IMR-90 (cell line): Measurements from ENCODE around the gene DGKD. TPM values are rescaled to one million over a fixed set of nuclear protein-coding genes. Genes with fewer than 3 reads are reported as not detected.

Source experiments
- ATAC-seq: fragments of 200-7000 bp; cut with Tn5 transposase; 2 replicates; pipeline ENCODE4 v1.9.1; 2020; ENCODE audit warnings: low read depth, mild to moderate bottlenecking, moderate library complexity
- BruUV-seq: library from RNA; stranded (reverse); fragments of 400-500 nt; replicated peaks from 2 replicates; lab custom pipeline; 2021; lab: Mats Ljungman, UMichigan
- CTCF ChIA-PET: fragments of 300-600 bp; formaldehyde crosslinking; extraction: SDS; loops from one replicate; lab custom pipeline; 2021; ENCODE audit warnings: antibody characterized with exemption; lab: Yijun Ruan, JAX
- POLR2A ChIA-PET: fragments of 300-600 bp; sonication (Branson Sonifier 250); formaldehyde crosslinking; loops from one replicate; lab custom pipeline; 2022; ENCODE audit warnings: antibody characterized with exemption; ENCODE audit not compliant: unreplicated experiment; lab: Charles Lee
- DNase-seq: peaks from one replicate; pipeline ENCODE4 v3.0.0; 2013
- H2AFZ ChIP-seq: replicated peaks from 2 replicates; pipeline ENCODE3; 2013; ENCODE audit warnings: low read length, mild to moderate bottlenecking; ENCODE audit not compliant: poor library complexity
- H2AK5ac ChIP-seq: 2 replicates; pipeline ENCODE4 v1.6.1; 2013; ENCODE audit warnings: low read depth, low read length, inconsistent platforms
- H2AK9ac ChIP-seq: replicated peaks from 2 replicates; pipeline ENCODE3; 2013; ENCODE audit warnings: mild to moderate bottlenecking, low read depth, low read length, moderate library complexity; ENCODE audit not compliant: poor library complexity
- H2BK120ac ChIP-seq: 2 replicates; pipeline ENCODE4 v1.6.1; 2013; ENCODE audit warnings: low read depth, low read length, inconsistent platforms
- H2BK15ac ChIP-seq: 3 replicates; pipeline ENCODE4 v1.6.1; 2013; ENCODE audit warnings: low read depth, low read length, inconsistent platforms
- H2BK20ac ChIP-seq: 2 replicates; pipeline ENCODE4 v1.6.1; 2013; ENCODE audit warnings: low read depth, mild to moderate bottlenecking, inconsistent platforms, low read length, moderate library complexity
- H2BK5ac ChIP-seq: 2 replicates; pipeline ENCODE4 v1.6.1; 2013; ENCODE audit warnings: mild to moderate bottlenecking, low read depth, low read length, inconsistent platforms; ENCODE audit not compliant: poor library complexity, severe bottlenecking
- H3K14ac ChIP-seq: replicated peaks from 2 replicates; pipeline ENCODE4 v1.6.1; 2013; ENCODE audit warnings: low read depth, low read length, inconsistent platforms
- H3K18ac ChIP-seq: 2 replicates; pipeline ENCODE4 v1.6.1; 2013; ENCODE audit warnings: low read depth, low read length, control low read depth
- H3K23ac ChIP-seq: 2 replicates; pipeline ENCODE4 v1.6.1; 2013; ENCODE audit warnings: low read depth, low read length, inconsistent platforms
- H3K27ac ChIP-seq: 2 replicates; pipeline ENCODE4 v1.5.1; 2013; ENCODE audit warnings: mild to moderate bottlenecking, control low read depth, low read length; ENCODE audit not compliant: insufficient read depth
- H3K27me3 ChIP-seq: 2 replicates; pipeline ENCODE4 v1.6.1; 2013; ENCODE audit warnings: low read length; ENCODE audit not compliant: control insufficient read depth, insufficient read depth
- H3K36me3 ChIP-seq: 2 replicates; pipeline ENCODE4 v1.6.1; 2013; ENCODE audit warnings: low read length, mixed read lengths; ENCODE audit not compliant: control insufficient read depth, insufficient read depth
- H3K4ac ChIP-seq: 2 replicates; pipeline ENCODE4 v1.6.1; 2013; ENCODE audit warnings: low read depth, low read length, inconsistent platforms
- H3K4me1 ChIP-seq: 2 replicates; pipeline ENCODE4 v1.6.1; 2013; ENCODE audit warnings: low read length, mixed read lengths; ENCODE audit not compliant: control insufficient read depth, insufficient read depth
- H3K4me2 ChIP-seq: 2 replicates; pipeline ENCODE4 v1.6.1; 2013; ENCODE audit warnings: low read depth, mild to moderate bottlenecking, control low read depth, low read length, moderate library complexity
- H3K4me3 ChIP-seq: 2 replicates; pipeline ENCODE4 v1.5.1; 2013; ENCODE audit warnings: low read depth, mild to moderate bottlenecking, control low read depth, low read length, moderate library complexity; ENCODE audit not compliant: insufficient read depth
- H3K56ac ChIP-seq: 2 replicates; pipeline ENCODE4 v1.6.1; 2013; ENCODE audit warnings: low read length, inconsistent platforms; ENCODE audit not compliant: insufficient read depth; ENCODE audit errors: extremely low read depth
- H3K79me1 ChIP-seq, 2 experiments: 2 replicates each; pipeline ENCODE4 v1.6.1; 2013; ENCODE audit warnings: low read length in 2 of 2, inconsistent platforms in 1 of 2, low read depth in 1 of 2
- H3K9ac ChIP-seq: 2 replicates; pipeline ENCODE4 v1.6.1; 2013; ENCODE audit warnings: low read depth, low read length, control low read depth
- H3K9me1 ChIP-seq: 2 replicates; pipeline ENCODE4 v1.6.1; 2013; ENCODE audit warnings: low read length, inconsistent platforms; ENCODE audit not compliant: insufficient read depth
- H3K9me3 ChIP-seq: 2 replicates; pipeline ENCODE4 v1.6.1; 2013; ENCODE audit warnings: low read length; ENCODE audit not compliant: control insufficient read depth, insufficient read depth
- H4K20me1 ChIP-seq: 2 replicates; pipeline ENCODE4 v1.6.1; 2013; ENCODE audit warnings: low read length, inconsistent platforms; ENCODE audit not compliant: insufficient read depth
- H4K5ac ChIP-seq: 2 replicates; pipeline ENCODE4 v1.6.1; 2013; ENCODE audit warnings: mild to moderate bottlenecking, low read depth, low read length, control low read depth
- H4K8ac ChIP-seq, 2 experiments: 2 replicates each; pipeline ENCODE4 v1.6.1; 2013; ENCODE audit warnings: low read depth in 2 of 2, low read length in 2 of 2, control low read depth in 1 of 2, inconsistent platforms in 1 of 2
- H4K91ac ChIP-seq: 2 replicates; pipeline ENCODE4 v1.6.1; 2013; ENCODE audit warnings: low read depth, low read length, inconsistent platforms; ENCODE audit not compliant: insufficient read depth
- CEBPB ChIP-seq: IDR thresholded peaks from 2 replicates; pipeline ENCODE4 v1.6.1; 2012; ENCODE audit warnings: low read depth, low read length, improper control_type of control experiment
- POLR2A ChIP-seq: IDR thresholded peaks from 2 replicates; pipeline ENCODE4 v1.6.1; 2012; ENCODE audit warnings: mild to moderate bottlenecking, low read depth, low read length
- WGBS, 2 experiments: methylation state at CpG; one replicate each; pipeline versions ENCODE4 v1.1.5 to v1.1.7; 2013; ENCODE audit warnings: missing lambda C conversion rate in 2 of 2; ENCODE audit not compliant: insufficient read length in 1 of 2; ENCODE audit errors: extremely low coverage in 2 of 2; 5-methylcytosine and 5-hydroxymethylcytosine counted together
- dilution Hi-C: fragments of 300-500 bp; cut with HindIII; formaldehyde crosslinking; loops from one replicate; pipeline ENCODE4 v1.14.3; 2018; ENCODE audit warnings: low sequenced_read_pairs; ENCODE audit not compliant: unreplicated experiment
- in situ Hi-C: fragments of 300-500 bp; cut with MboI; formaldehyde crosslinking; loops from 3 replicates; pipeline ENCODE4 v1.14.3; 2019; ENCODE audit warnings: low sequenced_read_pairs, inconsistent platforms, mixed read lengths
- intact Hi-C: fragments of 100-400 bp; cut with micrococcal nuclease; formaldehyde crosslinking; loops from 2 replicates; pipeline ENCODE4 v1.10.0; 2022
- polyA plus RNA-seq, 3 experiments: library from polyadenylated mRNA; depleted of rRNA; stranded (reverse); fragments of >200 nt; gene quantifications; 2 replicates each; pipeline ENCODE4 v1.2.3, GENCODE V29; 2012; ENCODE audit warnings: low replicate concordance in 1 of 3
- total RNA-seq: library from RNA; depleted of rRNA; stranded (reverse); fragments of >200 nt; gene quantifications from 2 replicates; pipeline ENCODE4 v1.2.3, GENCODE V29; 2012

DGKD gene
- total and polyA plus RNA-seq, 2 of the 4 experiments (the other 2 are of a cell fraction) = 6.5 to 10.1 TPM

DNA sequence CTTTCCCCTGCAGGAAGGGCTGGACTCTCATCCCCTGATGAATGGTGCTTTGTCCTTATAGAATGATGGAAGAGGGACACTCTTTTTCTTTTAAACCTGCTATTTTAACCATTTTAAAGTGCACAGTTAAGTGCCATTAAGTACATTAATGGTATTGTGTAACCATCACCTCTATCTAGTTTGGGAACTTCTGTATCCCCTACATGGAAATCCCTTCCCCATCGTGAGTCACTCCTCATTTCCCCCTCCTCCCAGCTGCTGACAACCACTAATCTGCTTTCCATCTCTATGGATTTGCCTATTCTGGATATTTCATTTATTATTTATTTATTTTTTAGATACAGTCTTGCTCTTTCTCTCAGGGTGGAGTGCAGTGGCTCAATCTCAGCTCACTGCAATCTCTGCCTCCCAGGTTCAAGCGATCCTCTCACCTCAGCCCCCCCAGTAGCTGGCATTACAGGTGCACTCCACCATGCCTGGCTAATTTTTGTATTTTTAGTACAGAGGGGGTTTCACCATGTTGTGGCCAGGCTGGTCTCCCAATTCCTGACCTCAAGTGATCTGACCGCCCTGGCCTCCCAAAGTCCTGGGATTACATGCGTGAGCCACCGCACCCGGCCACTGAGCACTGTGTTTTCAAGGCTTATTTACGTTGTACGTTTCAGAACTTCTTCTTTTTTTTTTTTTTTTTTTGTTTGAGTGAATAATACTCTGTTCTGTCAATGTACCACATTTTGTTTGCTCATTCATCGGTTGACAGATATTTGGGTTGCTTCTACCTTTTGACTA, 15.8 kb downstream of the DGKD start:
- no peak overlapping the region for H3K4me2 ChIP-seq
- no peaks in the 10 kb centered on the region; the same call in 1 of the 2 replicates for H3K4me1 ChIP-seq
- no peaks in the 10 kb centered on the region; the same call in 1 of the 2 replicates for H3K9me1 ChIP-seq
- no peak overlapping the region for H4K5ac ChIP-seq
- ATAC-seq = no peak; the same call in 1 of the 2 replicates
- no peak overlapping the region for H2BK20ac ChIP-seq
- H3K36me3 ChIP-seq = peaks cover 1% of the 10 kb centered on the region; the same call in 1 of the 2 replicates
- intact Hi-C loops = no loop called here
- H4K20me1 ChIP-seq = peaks cover 4% of the 10 kb centered on the region; the same call in 1 of the 2 replicates
- CTCF ChIA-PET = no interaction called here
- no peaks in the 10 kb centered on the region for H3K9me3 ChIP-seq
- no peak overlapping the region for H3K27ac ChIP-seq
- H3K4ac ChIP-seq = no peak overlapping the region
- H4K8ac ChIP-seq = no peak overlapping the region; a peak in 1 of 4 replicates
- no peak overlapping the region for H2BK5ac ChIP-seq
- in situ Hi-C loops = no loop called here
- no peaks in the 10 kb centered on the region for H3K27me3 ChIP-seq
- no peak overlapping the region for H3K4me3 ChIP-seq
- no peak overlapping the region for H2AK9ac ChIP-seq
- TF ChIP-seq POLR2A (no peak), CEBPB (peak; percentile 54)
- no peak overlapping the region for H2BK120ac ChIP-seq
- H2AK5ac ChIP-seq = no peak overlapping the region
- DNase-seq = no peak
- POLR2A ChIA-PET = no interaction called here
- no peak overlapping the region for H2BK15ac ChIP-seq
- H2AFZ ChIP-seq = no peak overlapping the region
- H3K14ac ChIP-seq = no peak overlapping the region
- no peak overlapping the region for H3K56ac ChIP-seq
- no TSS peak for BruUV-seq
- no peak overlapping the region for H3K23ac ChIP-seq
- dilution Hi-C loops = no loop called here
- no peak overlapping the region for H3K9ac ChIP-seq
- 90% methylated on average over 2 of the region's 9 CpGs; no CpG with 5 or more reads in 1 of the 2 experiments for WGBS, 2 experiments
- no peak overlapping the region for H4K91ac ChIP-seq
- H3K79me1 ChIP-seq = peaks cover 9 to 23% of the 10 kb centered on the region in 2 experiments
- no peak overlapping the region for H3K18ac ChIP-seq
